Neutrophil (primary cell): ENCODE results near the gene PTK6.

ENCODE experiments used
- H3K27ac ChIP-seq: fragments of 200-600 bp; sonication (generic); 2 replicates; pipeline ENCODE4 v1.5.1; 2016; ENCODE audit warnings: mild to moderate bottlenecking, moderate library complexity
- H3K27me3 ChIP-seq: fragments of 200-600 bp; sonication (generic); 2 replicates; pipeline ENCODE4 v1.6.0; 2016; ENCODE audit warnings: mild to moderate bottlenecking
- H3K36me3 ChIP-seq: fragments of 200-600 bp; sonication (generic); 2 replicates; pipeline ENCODE4 v1.5.1; 2017
- H3K4me1 ChIP-seq, 2 experiments: fragments of 200-600 bp in 1 of 2; sonication (generic) in 1 of 2; 1 replicate in 1 of 2; 2 replicates in 1 of 2; pipeline versions ENCODE4 v1.5.1 to v1.6.1; 2013 to 2016; ENCODE audit warnings: low read depth in 1 of 2, low read length in 1 of 2, mild to moderate bottlenecking in 1 of 2, moderate library complexity in 1 of 2; ENCODE audit not compliant: control insufficient read depth in 1 of 2, insufficient read depth in 1 of 2
- H3K4me3 ChIP-seq, 2 experiments: fragments of 200-600 bp in 1 of 2; sonication (generic) in 1 of 2; 1 replicate in 1 of 2; 2 replicates in 1 of 2; pipeline ENCODE4 v1.5.1; 2013 to 2016; ENCODE audit warnings: low read depth in 1 of 2, low read length in 1 of 2, mild to moderate bottlenecking in 1 of 2, moderate library complexity in 1 of 2
- H3K9me3 ChIP-seq: fragments of 200-600 bp; sonication (generic); 2 replicates; pipeline ENCODE4 v1.5.1; 2016
- CTCF ChIP-seq: fragments of 200-600 bp; sonication (generic); IDR thresholded peaks from 2 replicates; pipeline ENCODE4 v1.5.1; 2016; ENCODE audit warnings: antibody characterized with exemption

PTK6 gene

GRCh38 chr20:63558804-63559484 is 21.8 kb upstream of the PTK6 start:
- peaks cover 2% of the 10 kb centered on the region for H3K9me3 ChIP-seq
- TF ChIP-seq CTCF: no peak
- peaks cover 28% of the 10 kb centered on the region for H3K27me3 ChIP-seq
- no peak overlapping the region for H3K4me3 ChIP-seq
- H3K36me3 ChIP-seq: peaks cover 84% of the 10 kb centered on the region
- H3K27ac ChIP-seq: no peak overlapping the region
- peaks cover 5 to 6% of the 10 kb centered on the region in 2 experiments for H3K4me1 ChIP-seq

GRCh38 chr20:63557481-63557891 is 20.3 kb upstream of the PTK6 start:
- H3K4me1 ChIP-seq: peaks cover 9 to 17% of the 10 kb centered on the region in 2 experiments
- peaks cover 2% of the 10 kb centered on the region for H3K9me3 ChIP-seq
- peaks cover 70% of the 10 kb centered on the region for H3K36me3 ChIP-seq
- H3K27me3 ChIP-seq: peaks cover 43% of the 10 kb centered on the region
- H3K27ac ChIP-seq: no peak overlapping the region
- TF ChIP-seq CTCF: no peak
- H3K4me3 ChIP-seq: no peak overlapping the region

GRCh38 chr20:63556873-63557478 is 19.8 kb upstream of the PTK6 start:
- Histone ChIP-seq H3K27me3 (peaks cover 48% of the 10 kb centered on the region), H3K36me3 (peaks cover 65% of the 10 kb centered on the region), H3K9me3 (peaks cover 2% of the 10 kb centered on the region), H3K27ac (no peak overlapping the region), H3K4me3 (no peak overlapping the region), H3K4me1 (peaks cover 9 to 17% of the 10 kb centered on the region in 2 experiments)
- no peak for TF ChIP-seq CTCF

- Histone ChIP-seq H3K27me3 (peaks cover 60% of the 10 kb centered on the region), H3K4me1 (peaks cover 9 to 17% of the 10 kb centered on the region in 2 experiments), H3K36me3 (peaks cover 53% of the 10 kb centered on the region), H3K4me3 (no peak overlapping the region), H3K27ac (no peak overlapping the region), H3K9me3 (peaks cover 2% of the 10 kb centered on the region)
- TF ChIP-seq CTCF: no peak
Measured at GRCh38 chr20:63555661-63556381, 18.6 kb upstream of the PTK6 start.

GRCh38 chr20:63554361-63555278 is 17.4 kb upstream of the PTK6 start:
- H3K9me3 ChIP-seq: no peaks in the 10 kb centered on the region
- H3K27ac ChIP-seq: no peak overlapping the region
- peaks cover 41% of the 10 kb centered on the region for H3K36me3 ChIP-seq
- peak overlapping the region; percentile 32 to 55 for H3K4me3 ChIP-seq
- H3K4me1 ChIP-seq: peaks cover 9 to 17% of the 10 kb centered on the region in 2 experiments
- no peak for TF ChIP-seq CTCF
- H3K27me3 ChIP-seq: peaks cover 72% of the 10 kb centered on the region
